Posterior vena cava (tissue), 2 donors: ENCODE measurements around the gene LRRC56. TPM values are rescaled to one million over a fixed set of nuclear protein-coding genes. Genes with fewer than 3 reads are reported as not detected.

Experiments
- DNase-seq: peaks from one replicate; pipeline ENCODE4 v3.0.0-alpha.2; 2020; ENCODE audit warnings: low spot score
- intact Hi-C, 2 donors: fragments of 100-400 bp; cut with DNase I; formaldehyde crosslinking; loops; one replicate each; pipeline versions ENCODE4 v1.14.1 to v1.14.2; 2022 to 2023
- total RNA-seq, 2 donors: library from RNA; stranded (reverse); fragmentation: NEBNext Ultra II Directional; extraction: Animal tissue kit (Norgen Biotek cat#: 25700); gene quantifications; one replicate each; pipeline ENCODE4 v1.2.1, GENCODE V29; 2021
- donor health status: DM: yes; HTN: yes; CAD: no.
- donor health status: DM: yes; HTN: yes; CAD: no.

Gene LRRC56
- total RNA-seq, 2 donors from 2014 or later = 0.43 to 0.56 TPM

DNA sequence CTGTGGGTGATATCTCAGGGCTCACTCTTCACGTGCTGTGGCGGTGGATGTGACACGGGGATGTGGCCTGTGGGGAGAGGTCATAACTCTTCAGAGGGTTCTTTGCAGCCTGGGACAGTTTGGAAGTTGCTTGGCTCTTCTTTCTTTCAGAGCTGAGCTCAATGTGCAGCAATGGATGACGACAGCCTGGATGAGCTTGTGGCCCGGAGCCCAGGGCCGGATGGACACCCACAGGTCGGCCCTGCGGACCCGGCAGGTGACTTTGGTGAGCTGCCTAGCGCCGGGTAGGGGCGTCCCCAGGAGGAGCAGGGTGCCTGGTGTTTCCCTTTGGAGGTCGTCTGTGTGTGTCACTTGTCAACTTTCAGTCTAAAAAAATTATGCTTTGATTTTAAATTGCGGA is 44.0 kb downstream of the LRRC56 start:
- intact Hi-C loops = no loop called here
- no peak for DNase-seq

DNA sequence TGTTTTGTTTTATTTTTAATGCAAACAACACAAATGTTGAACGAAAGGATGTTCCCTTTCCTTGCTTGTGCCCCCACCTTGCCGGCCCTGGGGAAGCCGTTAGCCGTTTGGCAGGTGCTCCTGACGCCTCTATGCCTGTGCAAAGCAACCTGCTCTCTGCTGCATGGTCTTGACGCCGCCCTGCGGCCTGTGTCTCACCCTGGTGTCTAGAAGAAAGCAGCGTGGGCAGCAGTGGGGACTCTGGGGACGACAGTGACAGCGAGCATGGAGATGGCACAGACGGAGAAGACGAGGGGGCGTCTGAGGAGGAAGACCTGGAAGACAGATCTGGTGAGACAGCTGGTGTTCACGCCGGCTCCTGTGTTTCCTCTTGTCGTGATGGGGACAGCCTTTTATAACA is 44.4 kb downstream of the LRRC56 start:
- no peak for DNase-seq
- intact Hi-C loops = no loop called here

DNA sequence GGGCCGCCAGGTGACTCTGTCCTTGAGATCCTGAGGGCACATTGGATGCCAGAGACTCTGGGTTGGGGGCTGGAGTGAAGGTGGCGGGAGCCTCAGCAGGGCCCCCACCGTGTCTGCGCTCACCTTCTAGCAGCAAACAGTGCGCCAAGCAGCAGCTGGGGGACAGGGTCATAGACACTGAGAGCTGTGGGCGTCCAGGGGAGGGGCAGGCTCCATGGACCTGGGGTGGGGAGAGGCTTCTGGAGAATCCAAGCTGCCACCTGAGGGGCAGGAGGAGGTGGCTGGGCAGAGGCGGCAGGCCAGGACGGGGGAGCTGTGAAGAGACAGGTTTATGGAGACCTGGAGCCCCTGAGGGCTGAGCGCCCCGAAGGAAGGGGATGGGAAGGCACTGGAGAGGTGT is 47.0 kb downstream of the LRRC56 start:
- intact Hi-C loops = no loop called here
- DNase-seq = no peak

DNA sequence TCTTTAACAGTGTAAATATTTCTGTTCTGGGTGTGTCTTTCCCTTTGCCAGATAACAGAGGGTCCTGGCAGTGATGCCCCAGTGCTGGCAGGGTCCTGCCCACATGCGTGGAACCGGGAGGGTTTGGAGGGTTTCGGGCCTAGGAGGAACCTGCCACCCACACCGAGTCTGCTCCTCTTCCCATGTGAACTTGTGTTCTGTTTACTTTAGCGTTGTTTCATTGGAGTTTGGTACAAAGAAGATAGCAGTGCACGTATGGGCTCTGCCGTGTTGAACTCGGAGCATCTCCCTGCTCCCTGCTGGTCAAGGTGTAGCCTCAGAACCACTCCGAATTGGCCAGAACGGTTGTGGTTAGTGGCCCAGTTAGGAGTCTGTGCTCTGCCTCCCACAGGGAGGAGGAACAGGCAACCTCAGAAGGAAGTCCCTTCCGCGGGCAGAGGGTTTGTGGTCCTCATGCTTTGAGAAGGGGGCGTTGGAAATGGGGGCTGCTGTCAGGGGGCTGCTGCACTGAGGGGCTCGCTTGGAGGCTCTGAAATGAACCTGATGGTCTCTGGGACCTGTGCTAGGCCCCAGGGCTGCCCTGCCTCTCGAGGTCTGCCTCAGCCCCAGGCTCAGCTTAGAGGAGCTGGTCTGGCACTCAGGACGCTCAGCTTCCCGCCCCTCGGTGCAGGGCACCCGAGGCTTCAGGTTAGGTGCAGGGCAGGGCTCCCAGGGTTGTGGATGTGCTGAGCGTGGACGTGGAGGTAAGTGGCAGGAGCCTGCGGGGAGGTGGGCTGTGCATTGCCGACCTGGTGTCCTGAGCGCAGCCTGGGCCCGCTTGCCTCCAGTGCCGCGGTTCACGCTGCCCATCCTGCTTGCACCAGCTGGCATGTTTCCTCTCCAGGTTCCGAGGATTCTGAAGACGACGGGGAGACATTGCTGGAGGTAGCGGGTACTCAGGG is 49.3 kb downstream of the LRRC56 start:
- no peak for DNase-seq
- intact Hi-C loops = no loop called here

DNA sequence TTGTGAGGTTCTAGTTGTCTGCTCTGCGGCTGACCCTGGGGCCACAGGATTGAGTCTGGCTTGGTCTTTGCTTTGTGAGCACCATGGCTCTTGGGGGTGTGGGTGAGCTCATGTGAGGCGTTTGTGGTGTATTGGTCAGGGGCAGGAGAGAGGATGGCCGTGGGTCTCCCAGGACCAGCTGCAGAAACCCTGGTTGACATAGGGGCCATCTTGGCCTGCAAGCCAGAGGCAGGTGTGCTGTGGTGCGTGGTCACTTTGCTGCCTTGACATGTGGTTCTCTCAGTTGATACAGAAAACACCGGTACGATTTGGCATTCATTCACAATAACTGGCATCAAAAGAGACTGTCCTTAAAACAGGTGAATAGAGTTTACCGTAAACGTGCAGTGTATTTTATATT is 50.2 kb downstream of the LRRC56 start:
- intact Hi-C loops = no loop called here
- DNase-seq = no peak

DNA sequence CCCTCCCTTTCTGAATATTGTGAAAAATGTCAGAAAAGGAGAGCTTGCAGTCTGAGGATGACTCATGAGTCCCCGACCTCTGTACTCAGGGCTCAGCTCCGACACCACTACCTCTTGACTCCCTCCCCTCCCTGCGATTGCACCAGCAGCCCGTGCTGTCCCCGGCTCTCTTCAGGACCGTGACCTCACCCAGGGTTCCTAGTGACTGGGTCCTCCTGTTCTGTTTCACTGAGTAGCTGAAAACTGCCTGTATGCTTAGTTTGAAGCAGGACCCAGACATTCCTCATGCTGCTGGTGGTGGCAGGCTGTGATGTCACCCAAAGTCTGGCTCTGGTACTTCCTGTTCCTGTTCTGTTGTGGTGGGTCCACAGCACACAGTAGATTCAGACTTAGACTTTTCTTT is 50.7 kb downstream of the LRRC56 start:
- intact Hi-C loops = no loop called here
- peak; percentile 88 for DNase-seq

DNA sequence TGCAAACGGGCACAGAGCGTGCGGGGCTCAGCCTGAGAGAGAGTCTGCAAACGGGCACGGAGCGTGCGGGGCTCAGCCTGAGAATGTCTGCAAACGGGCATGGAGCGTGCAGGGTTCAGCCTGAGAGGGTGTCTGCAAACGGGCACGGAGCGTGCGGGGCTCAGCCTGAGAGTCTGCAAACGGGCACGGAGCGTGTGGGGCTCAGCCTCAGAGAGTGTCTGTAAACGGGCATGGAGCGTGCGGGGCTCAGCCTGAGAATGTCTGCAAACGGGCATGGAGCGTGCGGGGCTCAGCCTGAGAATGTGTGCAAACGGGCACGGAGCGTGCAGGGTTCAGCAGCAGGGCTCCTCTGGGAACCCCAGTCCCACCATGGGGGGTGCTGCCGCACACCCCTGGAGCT is 52.5 kb downstream of the LRRC56 start:
- DNase-seq = no peak
- intact Hi-C loops = no loop called here

DNA sequence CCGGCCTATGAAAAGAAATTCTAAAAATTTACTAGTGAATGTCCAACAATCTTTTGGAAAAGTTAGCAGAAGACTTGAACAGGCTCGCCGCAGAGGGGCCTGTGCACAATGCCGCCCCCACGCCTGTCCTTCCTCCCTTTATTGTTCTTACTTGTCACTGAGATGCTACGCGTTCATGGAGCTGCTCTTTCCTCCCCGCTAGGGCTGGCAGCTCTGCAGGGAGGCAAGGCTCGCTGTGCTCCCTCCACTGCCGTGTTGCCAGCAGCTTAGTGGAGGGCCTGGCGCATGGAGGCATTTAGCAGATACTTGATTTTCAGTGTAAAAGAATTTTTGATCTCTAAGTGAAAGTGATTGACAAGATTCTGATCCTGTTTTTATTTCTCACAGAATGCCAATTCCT is 53.7 kb downstream of the LRRC56 start:
- intact Hi-C loops = no loop called here
- no peak for DNase-seq

DNA sequence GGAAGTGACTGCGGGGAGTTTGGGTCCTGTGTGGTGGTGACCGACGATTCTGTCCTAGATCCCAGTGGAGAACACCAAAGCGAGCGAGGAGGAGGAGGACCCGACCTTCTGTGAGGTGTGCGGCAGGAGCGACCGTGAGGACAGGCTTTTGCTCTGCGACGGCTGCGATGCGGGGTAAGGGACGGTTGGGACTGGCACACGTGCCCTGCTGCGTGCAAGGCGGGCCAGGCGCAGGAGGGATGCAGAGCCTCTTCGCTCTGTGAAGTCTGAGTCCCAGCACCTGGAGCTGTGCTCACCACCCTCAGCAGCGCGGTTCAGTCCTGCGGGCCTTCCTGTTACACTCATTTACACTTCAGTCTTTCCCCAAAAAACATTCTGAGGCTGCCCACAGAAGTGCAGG is 55.2 kb downstream of the LRRC56 start:
- no peak for DNase-seq
- intact Hi-C loops = no loop called here

DNA sequence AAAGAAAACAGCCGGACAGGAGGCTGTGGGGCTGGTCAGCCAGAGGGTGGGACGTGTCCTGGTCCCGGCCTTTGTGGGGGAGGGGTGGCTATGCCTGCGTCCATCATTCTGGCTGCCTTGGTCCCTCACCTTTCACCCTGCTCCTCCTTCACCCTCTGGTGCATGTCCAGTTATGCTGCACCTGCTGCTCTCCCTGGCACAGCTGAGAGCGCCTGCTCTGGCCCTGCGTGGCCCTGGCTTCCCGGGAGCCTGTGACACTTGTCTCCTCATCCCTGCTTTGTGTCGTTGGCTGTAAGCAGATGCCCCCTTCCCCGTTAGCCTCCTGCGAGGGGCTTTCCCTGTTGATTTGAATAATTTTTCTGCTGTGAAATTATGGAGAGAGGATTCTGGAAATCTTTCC is 55.6 kb downstream of the LRRC56 start:
- intact Hi-C loops = no loop called here
- no peak for DNase-seq

DNA sequence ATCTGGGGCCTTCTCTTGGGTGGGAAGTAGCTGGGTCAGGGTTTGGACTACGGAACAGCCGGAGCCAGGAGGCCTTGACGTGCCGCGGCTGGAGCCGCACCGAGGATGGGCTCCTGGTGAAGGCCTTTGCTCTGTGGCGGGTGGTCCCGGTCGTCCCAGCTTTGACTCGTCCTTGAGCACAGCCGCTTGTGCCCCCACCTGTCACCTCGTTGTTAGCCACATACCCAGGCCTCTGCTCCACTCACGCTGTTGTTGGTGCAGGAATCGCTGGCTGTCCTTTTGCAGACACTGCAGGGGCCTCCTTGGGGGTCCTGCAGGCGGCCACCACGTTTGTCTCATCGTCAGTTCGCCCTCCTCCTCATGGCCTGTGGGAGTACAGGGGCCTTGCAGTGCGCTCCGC is 56.0 kb downstream of the LRRC56 start:
- intact Hi-C loops = no loop called here
- DNase-seq = no peak

DNA sequence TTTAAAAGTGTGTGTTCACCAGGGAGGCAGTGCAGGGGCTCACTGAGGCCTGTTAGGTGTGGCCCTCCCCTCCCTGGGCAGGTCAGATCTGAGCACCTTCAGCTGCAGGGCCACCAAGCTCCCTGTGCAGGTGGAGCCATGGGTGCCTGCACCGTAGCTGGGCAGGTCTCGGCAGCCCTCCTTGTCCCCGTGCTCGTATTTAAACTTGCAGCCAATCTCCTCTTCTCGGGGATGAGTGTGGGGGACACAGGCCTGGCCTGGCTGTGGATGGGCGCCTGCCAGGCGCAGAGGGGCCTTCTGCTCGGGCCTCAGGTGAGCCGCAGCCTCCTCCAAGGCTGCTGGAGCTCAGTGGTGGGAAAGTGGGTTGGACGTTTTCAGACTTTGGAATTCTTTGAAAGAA is 58.1 kb downstream of the LRRC56 start:
- intact Hi-C loops = no loop called here

DNA sequence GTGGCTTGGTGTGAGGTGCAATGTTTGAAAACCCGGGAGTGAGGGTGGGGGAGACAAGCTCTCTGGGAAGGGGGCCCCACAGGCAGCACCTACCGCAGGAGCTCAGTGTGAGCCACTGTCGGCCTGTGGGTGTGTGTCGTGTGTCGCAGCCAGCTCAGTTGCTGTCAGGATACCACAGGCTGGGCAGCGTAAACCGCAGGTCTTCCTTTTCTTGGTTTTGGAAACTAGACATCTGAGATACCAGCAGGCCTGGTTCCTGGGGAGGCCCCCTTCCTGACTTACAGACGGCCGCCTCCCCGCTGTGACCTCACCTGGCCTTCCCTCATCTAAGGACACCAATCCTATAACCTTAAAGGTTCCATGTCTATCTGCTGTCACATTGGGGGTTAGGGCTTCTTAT is 59.0 kb downstream of the LRRC56 start:
- no peak for DNase-seq
- intact Hi-C loops = no loop called here

More for the DNA sequence above, 58.1 kb downstream of the LRRC56 start:
- no peak for DNase-seq

DNA sequence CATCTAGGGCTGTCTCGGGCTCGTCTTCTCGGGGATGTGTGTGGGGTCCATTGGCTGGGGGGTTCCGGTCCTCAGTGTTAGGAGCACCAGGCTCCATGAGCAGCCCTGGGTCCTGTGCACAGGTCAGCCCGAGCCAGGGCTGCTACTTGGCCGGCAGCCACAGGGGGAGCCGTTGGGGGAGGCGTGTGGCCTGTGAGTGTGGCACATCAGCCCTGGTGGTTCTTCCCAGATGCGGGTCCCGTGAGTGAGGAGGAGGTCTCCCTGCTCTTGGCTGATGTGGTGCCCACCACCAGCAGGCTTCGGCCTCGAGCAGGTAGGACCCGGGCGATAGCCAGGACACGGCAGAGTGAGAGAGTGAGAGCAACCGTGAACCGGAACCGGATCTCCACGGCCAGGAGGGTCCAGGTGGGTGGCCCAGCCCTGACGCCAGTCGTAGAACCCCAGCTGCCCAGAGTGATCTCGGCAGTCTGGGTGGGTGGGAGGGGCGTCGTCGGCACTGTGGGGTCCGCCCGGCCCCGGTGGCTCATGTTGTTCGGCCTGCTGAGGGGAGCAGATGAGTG is 59.9 kb downstream of the LRRC56 start:
- DNase-seq = no peak
- intact Hi-C loops = no loop called here

DNA sequence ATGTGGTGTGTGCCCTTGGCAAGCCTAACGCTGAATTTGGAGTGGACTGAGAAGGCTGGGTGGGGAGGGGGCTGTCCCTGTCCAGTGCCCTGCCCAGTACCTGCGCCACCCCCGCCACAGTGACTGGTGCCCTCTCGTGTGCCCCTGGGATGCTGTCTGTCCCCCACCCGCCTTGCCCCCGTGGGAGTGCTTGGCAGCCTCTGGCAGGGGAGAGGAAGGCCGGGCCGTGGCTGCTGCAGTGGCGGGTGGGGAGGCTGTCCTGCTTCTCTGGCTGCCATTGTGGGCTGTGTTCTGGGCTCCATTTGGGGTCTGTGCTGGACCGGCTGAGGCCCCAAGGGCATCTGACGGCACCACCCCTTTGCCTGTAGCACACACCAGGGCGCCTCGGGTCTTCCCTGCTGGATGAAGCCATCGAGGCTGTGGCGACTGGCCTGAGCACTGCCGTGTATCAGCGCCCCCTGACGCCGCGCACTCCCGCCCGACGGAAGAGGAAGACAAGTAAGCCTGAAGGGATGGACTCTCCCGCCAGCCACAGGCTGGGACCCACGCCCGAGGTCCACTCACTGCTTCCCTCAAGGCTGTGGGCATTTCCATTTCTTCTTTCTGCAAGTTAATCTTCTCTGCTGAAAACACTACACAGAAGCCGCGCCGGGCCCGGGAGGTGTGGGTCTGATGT is 60.8 kb downstream of the LRRC56 start:
- intact Hi-C loops = no loop called here
- no peak for DNase-seq

DNA sequence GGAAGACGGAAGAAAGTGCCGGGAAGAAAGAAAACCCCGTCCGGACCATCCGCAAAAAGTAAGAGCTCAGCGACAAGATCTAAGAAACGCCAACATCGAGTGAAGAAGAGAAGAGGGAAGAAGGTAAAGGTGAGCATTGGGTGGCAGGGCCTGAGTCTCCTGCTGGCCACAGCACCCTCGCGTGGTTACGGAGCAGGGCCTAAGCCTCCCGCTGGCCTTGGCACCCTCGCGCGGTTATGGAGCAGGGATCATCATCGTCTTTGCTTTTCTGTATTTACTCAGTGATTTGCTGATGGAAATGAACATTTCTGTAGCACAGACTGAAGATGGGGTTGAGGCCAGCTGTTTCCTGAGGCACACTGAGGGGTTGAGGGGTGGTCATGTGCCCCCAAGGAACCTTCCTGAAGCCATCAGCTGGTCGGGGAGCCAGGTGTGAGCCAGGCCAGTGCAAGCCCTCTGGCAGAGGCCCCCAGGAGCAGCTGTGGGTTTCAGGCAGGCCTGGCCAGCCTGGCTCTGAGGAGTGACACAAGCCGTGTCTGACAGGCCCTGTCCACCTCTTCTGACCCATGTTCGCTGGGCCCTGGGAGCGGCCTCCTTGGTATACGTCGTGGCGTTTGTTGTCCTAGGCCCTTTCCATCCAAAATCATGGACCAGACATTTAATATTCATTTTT is 64.4 kb downstream of the LRRC56 start:
- DNase-seq = no peak
- intact Hi-C loops = no loop called here

DNA sequence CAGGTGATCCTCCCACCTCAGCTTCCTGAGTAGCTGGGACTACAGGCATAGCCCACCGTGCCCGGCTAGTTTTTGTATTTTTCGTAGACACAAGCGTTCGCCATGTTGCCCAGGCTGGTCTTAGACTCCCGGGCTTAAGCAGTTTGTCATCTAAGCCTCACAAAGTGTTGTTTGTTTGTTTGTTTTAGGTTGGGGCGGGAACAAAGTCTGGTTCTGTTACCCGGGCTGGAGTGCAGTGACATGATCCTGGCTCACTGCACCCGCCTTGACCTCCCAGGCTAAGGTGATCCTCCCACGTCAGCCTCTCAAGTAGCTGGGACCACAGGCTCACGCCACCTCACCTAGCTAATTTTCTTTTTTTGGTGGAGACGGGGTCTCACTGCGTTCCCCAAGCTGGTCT is 65.8 kb downstream of the LRRC56 start:
- no peak for DNase-seq
- intact Hi-C loops = no loop called here
